Fibroblast of lung (primary cell): ENCODE measurements around the gene RAPH1. TPM values are rescaled to one million over a fixed set of nuclear protein-coding genes. Genes with fewer than 3 reads are reported as not detected.

Source experiments
- DNase-seq, 2 donors: peaks; one replicate each; pipeline versions ENCODE4 v3.0.0 to v3.0.0-alpha.2; 2010; ENCODE audit warnings: low read depth in 2 of 2
- H2AFZ ChIP-seq: 2 replicates; pipeline ENCODE4 v1.5.1; 2012; ENCODE audit warnings: low read length, control low read depth, inconsistent platforms
- H3K27ac ChIP-seq: 2 replicates; pipeline ENCODE4 v1.5.1; 2011; ENCODE audit warnings: low read length, control low read depth; ENCODE audit not compliant: insufficient read depth
- H3K27me3 ChIP-seq: 2 replicates; pipeline ENCODE4 v1.5.1; 2011; ENCODE audit warnings: mild to moderate bottlenecking, low read length; ENCODE audit not compliant: control insufficient read depth, insufficient read depth
- H3K36me3 ChIP-seq: 2 replicates; pipeline ENCODE4 v1.5.1; 2011; ENCODE audit warnings: low read length; ENCODE audit not compliant: control insufficient read depth, insufficient read depth
- H3K4me1 ChIP-seq: 2 replicates; pipeline ENCODE4 v1.5.1; 2011; ENCODE audit warnings: low read length; ENCODE audit not compliant: control insufficient read depth, insufficient read depth; ENCODE audit errors: extremely low read depth
- H3K4me2 ChIP-seq: 2 replicates; pipeline ENCODE4 v1.5.1; 2011; ENCODE audit warnings: low read length, control low read depth; ENCODE audit not compliant: insufficient read depth; ENCODE audit errors: extremely low read depth
- H3K4me3 ChIP-seq, 4 experiments: fragments of 200-600 bp in 1 of 4; sonication (generic) in 1 of 4; replicated peaks in 1 of 4; 2 replicates each; pipeline ENCODE4 v1.5.1; 2011 to 2016; ENCODE audit warnings: low read length in 4 of 4, low read depth in 3 of 4, mild to moderate bottlenecking in 3 of 4, control low read depth in 2 of 4, inconsistent platforms in 1 of 4, mixed read lengths in 1 of 4; ENCODE audit not compliant: insufficient read depth in 1 of 4; ENCODE audit errors: control extremely low read depth in 1 of 4
- H3K79me2 ChIP-seq: 2 replicates; pipeline ENCODE4 v1.5.1; 2012; ENCODE audit warnings: mild to moderate bottlenecking, low read length, inconsistent platforms; ENCODE audit not compliant: control insufficient read depth, insufficient read depth
- H3K9ac ChIP-seq: 2 replicates; pipeline ENCODE4 v1.5.1; 2011; ENCODE audit warnings: mild to moderate bottlenecking, low read length, control low read depth; ENCODE audit not compliant: insufficient read depth
- H3K9me3 ChIP-seq: 2 replicates; pipeline ENCODE4 v1.5.1; 2012; ENCODE audit warnings: low read depth, low read length; ENCODE audit not compliant: control insufficient read depth, insufficient read depth
- H4K20me1 ChIP-seq: 2 replicates; pipeline ENCODE4 v1.5.1; 2011; ENCODE audit warnings: low read length; ENCODE audit not compliant: control insufficient read depth, insufficient read depth; ENCODE audit errors: extremely low read depth
- EZH2 ChIP-seq: IDR thresholded peaks from 2 replicates; pipeline ENCODE4 v1.5.1; 2012; ENCODE audit warnings: low read length, control low read depth, mild to moderate bottlenecking; ENCODE audit errors: missing control alignments
- polyA plus RNA-seq, 2 donors: library from polyadenylated mRNA; depleted of rRNA in 1 of 2; stranded (reverse) in 1 of 2; unstranded in 1 of 2; fragments of >200 nt; gene quantifications; 2 replicates each; pipeline ENCODE4 v1.2.1, GENCODE V29; 2011 to 2012; ENCODE audit warnings: missing spikeins in 1 of 2
- total RNA-seq: library from RNA; depleted of rRNA; stranded (reverse); fragments of >200 nt; gene quantifications from 2 replicates; pipeline ENCODE4 v1.2.1, GENCODE V29; 2014
- TF ChIP-seq, protein P1 (sequence below), 2 donors: IDR thresholded peaks in 1 of 2; conservative IDR thresholded peaks in 1 of 2; 1 replicate in 1 of 2; 2 replicates in 1 of 2; pipeline ENCODE4 v1.5.1; 2011 to 2012; ENCODE audit warnings: low read length in 2 of 2, control low read depth in 1 of 2, inconsistent platforms in 1 of 2, low read depth in 1 of 2, mild to moderate bottlenecking in 1 of 2

The RAPH1 gene
- total and polyA plus RNA-seq, 2 donors (not counting 1 experiment from before 2014, with no cell fraction given): 14.1 to 21.1 TPM

- no peaks in the 10 kb centered on the region for H3K4me1 ChIP-seq
- no peaks in the 10 kb centered on the region for H3K79me2 ChIP-seq
- no peak overlapping the region for H3K4me2 ChIP-seq
- H2AFZ ChIP-seq: no peak overlapping the region
- H3K9me3 ChIP-seq: no peaks in the 10 kb centered on the region
- no peak for DNase-seq
- no peaks in the 10 kb centered on the region for H4K20me1 ChIP-seq
- H3K36me3 ChIP-seq: peaks cover 9% of the 10 kb centered on the region
- TF ChIP-seq, protein P1, sequence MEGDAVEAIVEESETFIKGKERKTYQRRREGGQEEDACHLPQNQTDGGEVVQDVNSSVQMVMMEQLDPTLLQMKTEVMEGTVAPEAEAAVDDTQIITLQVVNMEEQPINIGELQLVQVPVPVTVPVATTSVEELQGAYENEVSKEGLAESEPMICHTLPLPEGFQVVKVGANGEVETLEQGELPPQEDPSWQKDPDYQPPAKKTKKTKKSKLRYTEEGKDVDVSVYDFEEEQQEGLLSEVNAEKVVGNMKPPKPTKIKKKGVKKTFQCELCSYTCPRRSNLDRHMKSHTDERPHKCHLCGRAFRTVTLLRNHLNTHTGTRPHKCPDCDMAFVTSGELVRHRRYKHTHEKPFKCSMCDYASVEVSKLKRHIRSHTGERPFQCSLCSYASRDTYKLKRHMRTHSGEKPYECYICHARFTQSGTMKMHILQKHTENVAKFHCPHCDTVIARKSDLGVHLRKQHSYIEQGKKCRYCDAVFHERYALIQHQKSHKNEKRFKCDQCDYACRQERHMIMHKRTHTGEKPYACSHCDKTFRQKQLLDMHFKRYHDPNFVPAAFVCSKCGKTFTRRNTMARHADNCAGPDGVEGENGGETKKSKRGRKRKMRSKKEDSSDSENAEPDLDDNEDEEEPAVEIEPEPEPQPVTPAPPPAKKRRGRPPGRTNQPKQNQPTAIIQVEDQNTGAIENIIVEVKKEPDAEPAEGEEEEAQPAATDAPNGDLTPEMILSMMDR (conservative IDR thresholded peaks at IDR 0.05 in 1 of 2, IDR thresholded peaks at IDR 0.05 in 1 of 2; ENCODE audit: low read depth in 1 of 2, low read length in 2 of 2): no peak
- H3K4me3 ChIP-seq: no peak overlapping the region
- H3K27ac ChIP-seq: no peak overlapping the region
- no peak overlapping the region for H3K9ac ChIP-seq
- H3K27me3 ChIP-seq: no peaks in the 10 kb centered on the region
Observed at GRCh38 chr2:203442463-203442862, 92.6 kb downstream of the RAPH1 start.

DNA sequence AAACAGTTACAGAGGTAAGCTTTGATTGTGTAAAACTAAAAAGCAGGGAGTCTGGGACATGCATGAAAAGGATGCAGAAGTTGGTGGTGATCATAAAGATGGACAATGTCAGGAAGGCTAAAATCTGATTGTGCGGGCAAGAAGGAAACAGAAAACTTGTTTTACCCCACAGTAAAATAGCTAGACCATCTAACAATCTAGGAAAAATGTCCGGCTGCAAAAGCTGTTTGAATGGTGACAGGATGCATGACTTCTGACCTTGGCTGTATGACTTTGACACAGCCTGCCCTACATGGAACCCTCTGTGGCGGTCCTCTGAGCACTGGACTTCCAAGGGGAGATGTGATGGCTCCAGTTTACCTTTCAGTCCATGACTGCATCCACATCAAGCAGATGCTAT lies 93.6 kb downstream of the RAPH1 start:
- H3K9ac ChIP-seq: no peak overlapping the region
- no peak overlapping the region for H3K27ac ChIP-seq
- H3K36me3 ChIP-seq: peaks cover 9% of the 10 kb centered on the region
- H3K4me3 ChIP-seq: no peak overlapping the region
- H3K9me3 ChIP-seq: no peaks in the 10 kb centered on the region
- H2AFZ ChIP-seq: no peak overlapping the region
- peaks cover 1% of the 10 kb centered on the region for H3K79me2 ChIP-seq
- no peaks in the 10 kb centered on the region for H4K20me1 ChIP-seq
- TF ChIP-seq EZH2: no peak
- TF ChIP-seq, protein P1 (conservative IDR thresholded peaks at IDR 0.05 in 1 of 2, IDR thresholded peaks at IDR 0.05 in 1 of 2; ENCODE audit: low read depth in 1 of 2, low read length in 2 of 2): no peak
- no peak overlapping the region for H3K4me2 ChIP-seq
- no peaks in the 10 kb centered on the region for H3K27me3 ChIP-seq
- H3K4me1 ChIP-seq: no peaks in the 10 kb centered on the region
- no peak for DNase-seq

- no peak for DNase-seq
- Histone ChIP-seq H3K27me3 (no peaks in the 10 kb centered on the region), H3K9me3 (no peaks in the 10 kb centered on the region), H3K4me2 (no peak overlapping the region), H3K4me3 (no peak overlapping the region), H3K27ac (no peak overlapping the region), H3K79me2 (peaks cover 2% of the 10 kb centered on the region), H3K4me1 (no peaks in the 10 kb centered on the region), H2AFZ (no peak overlapping the region), H4K20me1 (no peaks in the 10 kb centered on the region), H3K36me3 (peaks cover 10% of the 10 kb centered on the region), H3K9ac (no peak overlapping the region)
- TF ChIP-seq EZH2: no peak
- TF ChIP-seq, protein P1 (conservative IDR thresholded peaks at IDR 0.05 in 1 of 2, IDR thresholded peaks at IDR 0.05 in 1 of 2; ENCODE audit: low read depth in 1 of 2, low read length in 2 of 2): no peak
Observed at GRCh38 chr2:203440671-203441070, 94.4 kb downstream of the RAPH1 start.
